RPMI7951 (cell line): ENCODE results near the gene APLP1. TPM values are rescaled to one million over a fixed set of nuclear protein-coding genes. Genes with fewer than 3 reads are reported as not detected.
A peak's percentile ranks its signal among the peaks of the same experiment; 100 is the strongest.
"Not testable (repeated sequence)": the region's sequence is repeated elsewhere in the genome, so short reads cannot be mapped to it uniquely, and the experiment has no call there.

Experiments
- DNase-seq: peaks from one replicate; pipeline ENCODE4 v3.0.0-alpha.2; 2012; ENCODE audit warnings: low read depth
- total RNA-seq: library from RNA; depleted of rRNA; stranded (reverse); fragments of >200 nt; shearing (Covaris generic); gene quantifications from 2 replicates; pipeline ENCODE4 v1.2.3, GENCODE V29; 2014; rRNA removed

The APLP1 gene
- total RNA-seq, 1 experiment from 2014 or later: 15.3 TPM

DNA sequence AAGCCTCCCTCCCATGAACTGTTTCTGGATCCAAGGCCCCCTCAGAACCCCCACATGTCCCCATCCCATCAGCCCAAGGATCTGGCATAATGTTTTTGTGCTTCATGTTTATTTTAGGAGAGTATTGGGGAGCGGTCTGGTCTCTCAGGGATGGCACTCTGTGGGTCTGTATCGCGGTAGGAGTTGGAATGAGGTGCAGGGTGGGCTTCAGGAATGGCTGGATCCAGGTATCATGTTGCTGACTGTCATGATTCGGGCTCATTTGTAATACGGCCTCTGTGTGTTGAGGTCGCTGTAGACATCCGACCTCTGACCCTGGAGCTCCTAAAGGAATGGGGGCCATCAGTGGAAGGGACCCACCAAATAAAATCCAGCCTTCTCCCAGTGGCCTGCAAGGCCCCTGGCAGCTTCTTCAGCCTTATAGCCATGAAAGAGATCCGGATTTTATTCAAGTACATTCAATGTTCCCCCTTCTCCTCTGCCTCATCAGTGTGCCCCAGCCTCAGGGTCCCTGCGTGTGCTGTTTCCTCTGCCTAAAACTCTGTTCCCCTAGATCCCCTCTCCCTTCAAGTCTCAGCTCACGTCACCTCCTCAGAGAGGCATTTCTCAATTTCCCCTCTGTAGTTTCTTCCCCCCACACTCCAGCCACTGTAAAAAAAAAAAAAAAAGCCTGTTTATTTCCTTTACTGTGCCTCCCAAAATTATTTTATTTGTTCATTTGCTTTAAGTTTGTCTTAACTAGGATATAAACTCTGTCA, 36.1 kb downstream of the APLP1 start:
- DNase-seq: no peak

DNA sequence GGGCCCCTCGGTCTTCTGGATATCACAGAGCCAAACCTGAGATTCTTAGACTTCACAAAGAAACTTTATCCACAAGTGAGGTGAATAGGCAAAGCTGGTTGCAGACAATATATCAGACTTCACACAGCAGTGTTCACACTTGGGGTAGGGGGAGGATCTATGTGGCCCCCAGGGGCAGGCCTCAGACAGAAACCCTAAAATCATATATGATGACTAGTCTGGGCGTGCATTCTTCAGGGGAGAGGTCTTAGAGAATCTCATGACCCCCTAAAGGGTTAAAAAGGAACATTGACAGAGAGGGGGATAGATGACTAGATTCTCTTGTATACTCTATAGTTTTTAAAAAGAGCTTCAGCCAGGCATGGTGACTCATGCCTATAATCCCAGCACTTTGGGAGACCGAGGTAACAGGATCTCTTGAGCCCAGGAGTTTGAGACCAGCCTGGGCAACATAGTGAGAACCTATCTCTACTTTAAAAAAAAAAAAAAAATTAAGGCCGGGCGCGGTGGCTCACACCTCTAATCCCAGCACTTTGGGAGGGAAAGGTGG, 36.9 kb downstream of the APLP1 start:
- no peak for DNase-seq

DNA sequence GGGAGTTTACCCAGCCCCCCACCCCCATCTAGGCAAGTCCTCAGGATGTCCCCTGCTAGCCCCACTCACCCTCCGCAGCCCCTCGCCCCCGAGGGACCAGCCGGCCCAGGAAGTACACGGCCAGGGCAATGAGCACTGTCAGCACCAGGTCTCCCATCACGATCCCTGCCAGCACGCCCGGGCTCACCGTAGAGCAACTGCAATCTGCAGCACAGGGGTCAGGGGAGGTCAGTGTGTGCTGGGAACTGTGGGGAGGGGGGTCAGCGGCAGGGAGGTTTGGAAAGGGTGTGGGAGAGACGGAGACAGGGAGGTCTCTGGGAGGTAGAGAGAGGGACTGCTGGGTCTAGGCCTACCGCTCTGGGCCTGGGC, 39.0 kb downstream of the APLP1 start:
- DNase-seq: no peak

DNA sequence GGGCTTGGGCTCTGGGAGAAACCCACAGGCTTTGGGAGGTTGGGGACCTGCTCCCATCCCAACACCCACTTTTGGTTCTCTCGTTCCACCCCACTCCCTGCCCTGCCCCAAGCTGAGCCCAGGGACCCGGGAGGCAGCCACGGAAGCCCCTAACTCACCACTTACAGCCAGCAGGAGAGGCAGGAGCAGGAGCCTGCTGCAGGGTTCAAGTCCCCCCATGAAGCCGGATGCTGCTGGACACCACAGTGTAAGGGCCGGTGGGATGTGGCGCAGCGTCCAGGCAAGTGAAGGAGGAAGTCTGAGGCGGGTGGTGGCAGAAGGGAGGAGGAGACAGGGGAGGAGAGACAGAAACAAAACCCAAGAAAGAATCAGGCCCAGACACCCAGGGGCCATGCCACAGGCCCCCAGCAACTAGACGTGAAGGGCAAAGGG, 39.7 kb downstream of the APLP1 start, which contains the start of gene TYROBP:
Gene TYROBP (minus strand): TSS at position 286 of the 432 bp plus-strand sequence. CDS start 67 bp downstream, at position 219.
- DNase-seq: no peak

DNA sequence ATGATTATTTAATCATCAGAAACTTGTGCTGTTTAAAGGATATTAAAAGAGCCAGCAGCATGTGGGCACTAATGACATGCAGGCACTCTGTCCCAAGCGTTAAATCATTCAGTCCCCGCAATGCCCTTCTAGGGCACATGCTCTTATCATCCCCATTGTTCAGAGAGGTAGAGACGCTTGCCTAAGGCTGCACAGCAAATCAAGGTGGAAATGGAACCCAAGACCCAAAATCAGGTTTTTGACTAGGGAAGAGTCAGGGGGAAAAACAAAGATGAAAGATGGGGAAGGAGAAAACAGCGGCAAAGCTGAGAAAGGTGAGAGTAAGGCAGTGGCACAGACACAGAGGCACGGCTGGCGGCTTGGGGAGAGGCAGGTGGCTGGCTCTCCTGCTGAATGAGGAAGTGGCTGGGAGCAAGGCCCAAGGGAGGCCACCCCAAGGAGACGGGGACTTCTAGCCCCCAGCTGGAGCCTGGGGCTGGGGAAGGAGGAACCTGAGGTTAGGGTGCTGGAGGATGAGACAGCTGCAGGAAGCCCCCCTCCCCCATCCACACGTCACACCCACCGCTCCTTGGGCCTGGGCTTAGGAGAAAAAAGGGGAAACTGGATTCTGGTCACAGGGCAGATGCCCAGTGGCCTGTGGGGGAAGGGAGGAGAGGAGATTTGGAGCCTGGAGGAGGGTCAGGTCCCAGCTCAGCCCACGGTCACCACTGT, 40.8 kb downstream of the APLP1 start:
- no peak for DNase-seq

DNA sequence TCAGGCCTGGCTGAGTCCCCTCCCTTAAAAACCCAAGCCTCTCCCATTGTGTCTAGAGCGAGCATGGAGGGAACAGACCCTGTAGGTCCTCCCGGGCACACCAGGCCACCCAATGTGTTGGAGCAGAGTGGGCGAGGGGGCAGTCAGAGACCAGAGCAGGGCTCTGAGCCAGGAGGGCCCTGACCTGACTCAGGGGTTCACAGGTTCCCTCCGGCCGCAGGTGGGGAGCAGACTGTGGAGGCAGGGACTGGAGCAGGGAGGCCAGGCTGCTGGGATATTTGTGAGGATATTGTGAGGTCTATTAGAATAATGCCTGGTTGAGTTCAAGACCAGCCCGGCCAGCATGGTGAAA, 41.3 kb downstream of the APLP1 start:
- DNase-seq: no peak

DNA sequence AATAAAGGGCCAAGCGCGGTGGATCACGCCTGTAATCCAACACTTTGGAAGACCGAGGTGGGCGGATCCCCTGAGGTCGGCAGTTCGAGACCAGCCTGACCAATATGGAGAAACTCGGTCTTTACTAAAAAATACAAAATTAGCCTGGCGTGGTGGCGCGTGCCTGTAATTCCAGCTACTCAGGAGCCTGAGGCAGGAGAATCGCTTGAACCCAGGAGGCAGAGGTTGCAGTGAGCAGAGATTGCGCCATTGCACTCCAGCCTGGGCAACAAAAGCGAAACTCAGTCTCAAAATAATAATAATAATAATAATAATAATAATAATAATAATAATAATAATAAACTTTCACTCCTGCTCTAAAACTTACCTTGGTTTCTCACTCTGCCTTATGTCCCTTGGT, 42.0 kb downstream of the APLP1 start:
- not testable (repeated sequence) for DNase-seq

DNA sequence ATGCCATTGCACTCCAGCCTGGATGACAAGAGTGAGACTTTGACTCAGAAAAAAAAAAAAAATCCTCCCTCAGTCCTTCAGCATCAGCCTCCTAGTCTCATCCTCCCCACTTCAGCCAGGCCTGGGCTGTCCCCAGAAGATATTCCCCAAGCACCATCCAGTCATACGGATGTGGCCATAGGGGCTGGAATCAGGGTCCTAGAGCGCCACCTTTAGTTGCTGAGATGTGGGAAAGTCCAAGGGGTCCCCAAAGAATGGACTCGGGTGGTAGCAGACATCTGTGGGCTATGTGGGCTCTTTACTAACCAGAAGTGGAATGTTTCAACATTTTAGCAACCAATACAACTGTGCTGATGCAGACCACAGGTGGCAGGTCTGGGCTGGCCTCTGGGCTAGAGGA, 42.8 kb downstream of the APLP1 start:
- no peak for DNase-seq

DNA sequence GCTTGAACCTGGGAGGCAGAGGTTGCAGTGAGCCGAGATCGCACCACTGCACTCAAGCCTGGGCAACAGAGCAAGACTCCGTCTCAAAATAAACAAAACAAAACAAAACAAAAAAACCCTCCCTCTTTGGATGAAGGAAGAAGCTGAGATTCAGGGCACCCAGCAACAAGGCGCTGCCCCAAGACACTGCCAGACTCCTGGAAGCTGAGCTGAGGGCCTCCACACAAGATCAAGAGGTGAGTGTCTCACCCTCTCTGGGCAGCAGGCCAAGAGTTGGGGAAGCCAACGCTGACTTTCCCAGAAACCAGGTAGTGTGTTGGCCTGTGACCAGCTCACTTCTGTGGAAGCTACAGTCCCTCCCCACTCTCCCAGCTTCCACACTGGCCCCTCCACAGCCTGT, 43.4 kb downstream of the APLP1 start:
- DNase-seq: peak; percentile 18

DNA sequence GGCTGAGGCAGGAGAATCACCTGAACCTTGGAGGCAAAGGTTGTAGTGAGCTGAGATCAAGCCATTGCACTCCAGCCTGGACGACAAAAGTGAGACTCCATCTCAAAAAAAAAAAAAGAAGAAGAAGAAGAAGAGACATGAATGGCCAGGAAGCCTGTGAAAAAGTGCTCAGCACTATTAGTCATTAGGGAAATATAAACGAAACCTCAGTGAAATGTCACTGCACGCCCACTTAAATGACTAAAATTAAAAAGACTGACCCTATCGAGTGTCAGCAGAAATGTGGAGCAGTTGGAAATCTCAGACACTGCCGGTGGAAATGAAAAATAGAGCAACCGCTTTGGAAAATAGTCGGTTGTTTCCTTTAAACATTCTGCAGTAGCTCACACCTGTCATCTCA, 45.2 kb downstream of the APLP1 start:
- no peak for DNase-seq

DNA sequence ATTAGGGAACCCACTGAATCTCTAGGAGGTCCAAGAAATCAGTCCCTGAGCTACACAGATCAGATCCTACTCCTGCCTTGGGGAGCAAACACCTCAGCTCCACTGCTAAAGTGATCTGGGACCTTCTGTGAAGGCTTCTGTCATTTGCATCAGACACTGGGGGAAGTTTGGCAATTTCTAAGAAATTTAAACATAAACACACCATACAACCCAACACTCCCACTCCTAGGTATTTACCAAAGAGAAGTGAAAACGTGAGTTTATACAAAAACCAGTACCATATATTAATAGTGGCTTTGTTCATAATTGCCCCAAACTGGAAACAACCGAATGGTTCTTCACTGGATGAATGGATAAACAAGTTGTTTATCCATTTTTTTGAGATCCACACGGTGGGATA, 47.1 kb downstream of the APLP1 start:
- DNase-seq: no peak

DNA sequence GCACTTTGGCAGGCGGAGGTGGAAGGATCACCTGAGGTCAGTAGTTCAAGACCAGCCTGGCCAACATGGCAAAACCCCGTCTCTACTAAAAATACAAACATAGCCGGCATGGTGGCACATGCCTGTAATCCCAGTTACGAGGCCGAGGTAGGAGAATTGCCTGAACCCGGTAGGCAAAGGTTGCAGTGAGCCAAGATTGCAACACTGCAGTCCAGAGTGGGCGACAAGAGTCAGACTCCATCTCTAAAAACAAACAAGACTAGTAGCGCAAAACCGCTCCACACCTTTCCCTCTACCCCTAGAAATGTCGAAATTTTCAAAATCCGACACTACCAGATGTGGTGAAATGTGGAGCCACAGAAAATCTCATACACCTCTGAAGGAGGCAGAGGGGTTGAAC, 50.9 kb downstream of the APLP1 start:
- DNase-seq: no peak

DNA sequence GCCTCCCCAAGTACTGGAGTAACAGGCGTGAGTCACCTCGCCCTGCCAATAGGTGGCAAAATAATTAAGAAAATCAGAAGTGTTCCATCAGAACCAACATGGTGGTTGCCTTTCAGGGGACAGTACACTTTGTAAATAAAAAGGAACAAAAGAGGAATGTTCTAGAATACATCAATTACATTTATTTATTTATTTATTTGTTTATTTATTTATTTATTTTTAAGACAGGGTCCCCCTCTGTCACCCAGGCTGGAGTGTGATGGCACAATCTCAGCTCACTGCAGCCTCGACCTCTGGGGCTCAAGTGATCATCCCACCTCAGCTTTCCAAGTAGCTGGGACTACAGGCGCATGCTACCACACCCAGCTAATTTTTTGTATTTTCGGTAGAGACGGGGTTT, 52.6 kb downstream of the APLP1 start:
- DNase-seq: no peak

DNA sequence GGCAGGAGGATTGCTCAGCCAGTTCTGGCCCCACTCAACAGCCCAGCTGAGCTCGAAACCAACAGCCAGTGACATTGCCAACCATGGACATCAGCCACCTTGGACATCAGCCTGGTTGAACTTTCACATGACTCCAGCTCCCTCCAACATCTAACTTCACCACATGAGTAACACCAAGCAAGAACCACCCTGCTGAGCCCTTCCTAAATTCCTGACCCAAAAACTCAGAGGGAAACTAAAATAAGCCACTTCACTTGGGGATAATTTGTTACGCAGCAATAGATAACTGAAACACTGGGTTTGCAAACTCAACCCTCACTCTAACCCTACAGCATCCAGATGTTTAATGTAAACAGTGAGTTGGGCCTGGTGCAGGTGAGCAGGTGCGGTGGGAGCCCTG, 57.1 kb downstream of the APLP1 start:
- no peak for DNase-seq

DNA sequence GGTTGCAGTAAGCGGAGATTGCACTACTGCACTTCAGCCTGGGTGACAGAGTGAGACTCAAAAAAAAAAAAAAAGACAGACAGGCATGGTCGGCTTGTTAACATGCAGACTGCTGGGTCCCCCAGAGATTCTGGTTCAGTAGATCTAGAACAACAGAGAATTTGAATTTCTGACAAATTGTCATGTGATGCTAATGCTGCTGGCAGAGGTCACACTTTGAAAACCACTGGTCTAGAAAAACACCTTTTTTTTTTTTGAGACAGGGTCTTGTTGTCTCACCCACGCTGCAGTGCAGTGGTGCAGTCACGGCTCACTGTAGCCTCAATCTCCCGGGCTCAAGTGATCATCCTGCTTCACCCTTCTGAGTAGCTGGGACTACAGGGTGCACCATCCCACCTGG, 60.1 kb downstream of the APLP1 start:
- DNase-seq: no peak

Other genes starting within 250 kb of the APLP1 start
- 90.8 and 103 TPM in 2 replicates for gene RBM42, start 239.5 kb upstream of the APLP1 start, total RNA-seq
- 0.39 and 1.1 TPM in 2 replicates for gene ETV2, start 226.8 kb upstream of the APLP1 start, total RNA-seq
- 619 and 745 TPM in 2 replicates for gene COX6B1, start 220.3 kb upstream of the APLP1 start, total RNA-seq
- 0.29 TPM in 1 of 2 replicates, not detected in the other for gene UPK1A, start 202.1 kb upstream of the APLP1 start, total RNA-seq
- gene ZBTB32, start 164.0 kb upstream of the APLP1 start, total RNA-seq: not detected in 2 replicates
- 6.8 and 7.4 TPM in 2 replicates for gene KMT2B, start 150.6 kb upstream of the APLP1 start, total RNA-seq
- gene IGFLR1, start 126.1 kb upstream of the APLP1 start, total RNA-seq: 4.2 and 6.8 TPM in 2 replicates
- 9.4 and 20.5 TPM in 2 replicates for gene U2AF1L4, start 123.2 kb upstream of the APLP1 start, total RNA-seq
- gene PSENEN, start 122.9 kb upstream of the APLP1 start, total RNA-seq: 130 and 159 TPM in 2 replicates
- 22.0 and 22.3 TPM in 2 replicates for gene LIN37, start 120.0 kb upstream of the APLP1 start, total RNA-seq
- gene HSPB6, start 111.5 kb upstream of the APLP1 start, total RNA-seq: 0.10 TPM in 1 of 2 replicates, not detected in the other
- 8.4 and 10.7 TPM in 2 replicates for gene PROSER3, start 110.4 kb upstream of the APLP1 start, total RNA-seq
- gene ARHGAP33, start 93.0 kb upstream of the APLP1 start, total RNA-seq: 2.3 and 5.0 TPM in 2 replicates
- gene PRODH2, start 55.7 kb upstream of the APLP1 start, total RNA-seq: not detected in 2 replicates
- gene NPHS1, start 16.1 kb upstream of the APLP1 start, total RNA-seq: not detected in 2 replicates
- gene KIRREL2, start 11.7 kb upstream of the APLP1 start, total RNA-seq: 0.10 TPM in 1 of 2 replicates, not detected in the other
- 3.7 and 7.1 TPM in 2 replicates for gene NFKBID, start 32.0 kb downstream of the APLP1 start, total RNA-seq
- 1.9 TPM in 1 of 2 replicates, not detected in the other for gene HCST, start 34.0 kb downstream of the APLP1 start, total RNA-seq
- gene TYROBP, start 39.7 kb downstream of the APLP1 start, total RNA-seq: not detected in 2 replicates
- gene LRFN3, start 67.8 kb downstream of the APLP1 start, total RNA-seq: 4.2 and 5.5 TPM in 2 replicates
- gene SDHAF1, start 126.6 kb downstream of the APLP1 start, total RNA-seq: 25.8 and 34.0 TPM in 2 replicates
- gene SYNE4, start 140.2 kb downstream of the APLP1 start, total RNA-seq: not detected in 2 replicates
- gene ALKBH6, start 145.6 kb downstream of the APLP1 start, total RNA-seq: 34.1 and 39.8 TPM in 2 replicates
- gene CLIP3, start 164.3 kb downstream of the APLP1 start, total RNA-seq: 1.7 and 2.0 TPM in 2 replicates
- gene THAP8, start 185.7 kb downstream of the APLP1 start, total RNA-seq: 5.4 and 5.9 TPM in 2 replicates
- gene WDR62, start 186.3 kb downstream of the APLP1 start, total RNA-seq: 16.1 and 17.0 TPM in 2 replicates
- not detected in 2 replicates for gene OVOL3, start 242.6 kb downstream of the APLP1 start, total RNA-seq
- gene POLR2I, start 246.3 kb downstream of the APLP1 start, total RNA-seq: 137 and 167 TPM in 2 replicates
- 317 and 522 TPM in 2 replicates for gene TBCB, start 246.9 kb downstream of the APLP1 start, total RNA-seq